Panc1 (cell line): ENCODE results near the gene APOBEC3G. TPM values are rescaled to one million over a fixed set of nuclear protein-coding genes. Genes with fewer than 3 reads are reported as not detected.

ENCODE experiments used
- ATAC-seq: fragments of 200-7000 bp; cut with Tn5 transposase; 2 replicates; pipeline ENCODE4 v1.9.1; 2020; ENCODE audit warnings: mild to moderate bottlenecking, moderate library complexity
- BruUV-seq: library from RNA; stranded (reverse); fragments of 400-500 nt; replicated peaks from 2 replicates; lab custom pipeline; 2021; lab: Mats Ljungman, UMichigan
- CTCF ChIA-PET: fragments of 300-600 bp; sonication (Branson Sonifier 250); formaldehyde crosslinking; loops from one replicate; lab custom pipeline; 2022; ENCODE audit warnings: antibody characterized with exemption; lab: Charles Lee
- POLR2A ChIA-PET: fragments of 300-600 bp; sonication (Branson Sonifier 250); formaldehyde crosslinking; loops from one replicate; lab custom pipeline; 2022; ENCODE audit warnings: antibody characterized with exemption; lab: Charles Lee
- DNase-seq: peaks from one replicate; pipeline ENCODE4 v3.0.0-alpha.2; 2010; ENCODE audit warnings: low read depth, low spot score
- H3K27ac ChIP-seq: 2 replicates; pipeline ENCODE4 v1.5.1; 2011; ENCODE audit warnings: mild to moderate bottlenecking, low read length, inconsistent platforms
- H3K27me3 ChIP-seq: fragments of 200-500 bp; sonication (Bioruptor generic); 2 replicates; pipeline ENCODE4 v1.6.0; 2014; ENCODE audit warnings: low read length, inconsistent platforms; ENCODE audit not compliant: control insufficient read depth, insufficient read depth
- H3K36me3 ChIP-seq: fragments of 200-500 bp; sonication (Bioruptor generic); 2 replicates; pipeline ENCODE4 v1.5.1; 2014; ENCODE audit warnings: inconsistent platforms, mild to moderate bottlenecking, low read length, moderate library complexity; ENCODE audit not compliant: control insufficient read depth, insufficient read depth
- H3K4me1 ChIP-seq: 2 replicates; pipeline ENCODE4 v1.5.1; 2011; ENCODE audit warnings: inconsistent platforms, mild to moderate bottlenecking, low read length, moderate library complexity; ENCODE audit not compliant: control insufficient read depth, insufficient read depth
- H3K4me3 ChIP-seq, 2 experiments: 2 replicates each; pipeline ENCODE4 v1.5.1; 2011 to 2012; ENCODE audit warnings: low read depth in 2 of 2, low read length in 2 of 2, mild to moderate bottlenecking in 2 of 2, inconsistent platforms in 1 of 2, moderate library complexity in 1 of 2
- H3K9me3 ChIP-seq: fragments of 200-500 bp; sonication (Bioruptor generic); 2 replicates; pipeline ENCODE4 v1.5.1; 2014; ENCODE audit warnings: low read depth, mild to moderate bottlenecking, inconsistent platforms, low read length, moderate library complexity; ENCODE audit not compliant: control insufficient read depth, insufficient read depth
- POLR2AphosphoS5 ChIP-seq: IDR thresholded peaks from 2 replicates; pipeline ENCODE4 v1.6.1; 2012; ENCODE audit warnings: mild to moderate bottlenecking, low read depth, low read length, moderate library complexity
- SIN3A ChIP-seq: IDR thresholded peaks from 2 replicates; pipeline ENCODE4 v1.6.1; 2012; ENCODE audit warnings: low read depth, mild to moderate bottlenecking, low read length, moderate library complexity, borderline replicate concordance; ENCODE audit not compliant: insufficient read depth
- TCF7L2 ChIP-seq: IDR thresholded peaks from 2 replicates; pipeline ENCODE4 v1.6.1; 2011; ENCODE audit warnings: mild to moderate bottlenecking, low read depth, low read length, inconsistent platforms
- in situ Hi-C: cut with HindIII; loops from 2 replicates; pipeline ENCODE4 v1.10.0; 2016; ENCODE audit warnings: low sequenced_read_pairs, low pct_unique_long_range_greater_than_20kb
- intact Hi-C: fragments of 100-400 bp; cut with micrococcal nuclease; formaldehyde crosslinking; loops from one replicate; pipeline ENCODE4 v1.10.0; 2022; ENCODE audit not compliant: unreplicated experiment
- total RNA-seq: library from RNA; stranded (reverse); gene quantifications from one replicate; pipeline ENCODE4 v1.2.1, GENCODE V29; 2021; ENCODE audit not compliant: unreplicated experiment
- TF ChIP-seq, protein P1 (sequence below), 2 experiments: IDR thresholded peaks; 2 replicates each; pipeline ENCODE4 v1.6.1; 2011 to 2012; ENCODE audit warnings: low read depth in 2 of 2, control low read depth in 1 of 2, low read length in 1 of 2, mild to moderate bottlenecking in 1 of 2, moderate library complexity in 1 of 2; ENCODE audit not compliant: insufficient read depth in 1 of 2
- TF ChIP-seq, protein P2 (sequence below): fragments of 450-650 bp; IDR thresholded peaks from 2 replicates; pipeline ENCODE4 v1.5.1; 2017; ENCODE audit warnings: mild to moderate bottlenecking

APOBEC3G gene
- total RNA-seq, 1 experiment from 2014 or later, result 4.8 TPM

DNA sequence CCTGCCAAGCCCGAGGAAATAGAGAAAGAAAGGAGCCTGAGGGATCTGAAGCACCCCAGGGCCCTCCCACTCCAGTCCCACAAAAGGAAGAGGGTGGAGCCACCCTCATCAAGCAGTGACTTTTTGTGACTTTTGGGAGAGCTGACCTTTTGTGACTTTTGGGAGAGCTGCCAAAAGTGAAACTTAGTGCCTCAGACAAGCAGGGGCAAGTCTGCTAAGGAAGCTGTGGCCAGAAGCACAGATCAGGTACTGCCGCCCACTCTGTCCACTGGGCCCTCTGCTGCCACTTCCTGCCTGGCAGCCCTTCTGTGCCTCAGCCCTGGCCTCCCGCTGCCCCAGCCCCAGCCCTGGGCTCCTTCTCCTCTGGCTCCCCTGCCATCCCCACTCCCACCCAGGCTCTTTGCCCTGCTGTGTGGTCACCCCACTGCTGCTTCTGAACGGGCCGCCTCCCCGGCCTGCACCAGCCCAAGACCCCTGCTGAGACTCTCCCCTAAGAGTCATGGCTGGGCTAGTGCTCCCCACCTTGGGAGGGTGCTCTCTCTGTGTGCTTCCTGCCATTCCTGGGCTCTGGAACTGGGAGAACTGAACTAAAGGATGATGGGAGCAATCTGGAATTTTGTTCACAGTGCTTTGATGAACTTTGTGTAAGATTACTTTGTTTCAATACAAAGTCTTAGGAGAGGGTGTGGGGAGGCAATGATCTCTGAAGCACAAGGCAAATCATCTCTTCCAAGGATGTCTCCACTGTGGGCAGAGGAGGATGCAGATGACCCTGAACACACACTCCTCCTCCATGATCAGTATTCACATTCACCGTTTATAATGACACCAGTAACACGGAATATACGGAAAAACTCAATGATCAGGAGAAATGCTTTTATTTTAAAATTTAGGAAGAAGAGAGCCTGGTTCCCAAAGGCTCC, 20.3 kb downstream of the APOBEC3G start, which contains the start of gene APOBEC3H (continued):
- no peak for TF ChIP-seq SIN3A

DNA sequence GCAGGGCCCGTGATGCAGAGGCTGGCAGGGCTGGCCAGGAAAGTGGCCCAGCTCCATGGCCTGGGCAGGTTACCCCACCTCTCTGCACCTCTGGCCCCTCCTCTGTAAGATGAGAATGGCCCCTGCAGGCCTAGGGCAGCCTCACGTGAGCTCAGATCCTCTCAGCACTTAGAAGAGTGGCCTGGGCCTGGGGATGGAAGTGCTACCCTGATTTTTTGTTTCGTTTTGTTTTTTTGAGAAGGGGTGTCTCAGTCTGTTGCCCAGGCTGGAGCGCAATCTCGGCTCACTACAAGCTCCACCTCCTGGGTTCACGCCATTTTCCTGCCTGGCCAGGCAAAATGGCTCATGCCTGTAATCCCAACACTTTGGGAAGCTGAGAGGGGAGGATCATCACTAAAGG, 21.0 kb downstream of the APOBEC3G start:
- no peaks in the 10 kb centered on the region for H3K4me1 ChIP-seq
- TF ChIP-seq, protein P1, sequence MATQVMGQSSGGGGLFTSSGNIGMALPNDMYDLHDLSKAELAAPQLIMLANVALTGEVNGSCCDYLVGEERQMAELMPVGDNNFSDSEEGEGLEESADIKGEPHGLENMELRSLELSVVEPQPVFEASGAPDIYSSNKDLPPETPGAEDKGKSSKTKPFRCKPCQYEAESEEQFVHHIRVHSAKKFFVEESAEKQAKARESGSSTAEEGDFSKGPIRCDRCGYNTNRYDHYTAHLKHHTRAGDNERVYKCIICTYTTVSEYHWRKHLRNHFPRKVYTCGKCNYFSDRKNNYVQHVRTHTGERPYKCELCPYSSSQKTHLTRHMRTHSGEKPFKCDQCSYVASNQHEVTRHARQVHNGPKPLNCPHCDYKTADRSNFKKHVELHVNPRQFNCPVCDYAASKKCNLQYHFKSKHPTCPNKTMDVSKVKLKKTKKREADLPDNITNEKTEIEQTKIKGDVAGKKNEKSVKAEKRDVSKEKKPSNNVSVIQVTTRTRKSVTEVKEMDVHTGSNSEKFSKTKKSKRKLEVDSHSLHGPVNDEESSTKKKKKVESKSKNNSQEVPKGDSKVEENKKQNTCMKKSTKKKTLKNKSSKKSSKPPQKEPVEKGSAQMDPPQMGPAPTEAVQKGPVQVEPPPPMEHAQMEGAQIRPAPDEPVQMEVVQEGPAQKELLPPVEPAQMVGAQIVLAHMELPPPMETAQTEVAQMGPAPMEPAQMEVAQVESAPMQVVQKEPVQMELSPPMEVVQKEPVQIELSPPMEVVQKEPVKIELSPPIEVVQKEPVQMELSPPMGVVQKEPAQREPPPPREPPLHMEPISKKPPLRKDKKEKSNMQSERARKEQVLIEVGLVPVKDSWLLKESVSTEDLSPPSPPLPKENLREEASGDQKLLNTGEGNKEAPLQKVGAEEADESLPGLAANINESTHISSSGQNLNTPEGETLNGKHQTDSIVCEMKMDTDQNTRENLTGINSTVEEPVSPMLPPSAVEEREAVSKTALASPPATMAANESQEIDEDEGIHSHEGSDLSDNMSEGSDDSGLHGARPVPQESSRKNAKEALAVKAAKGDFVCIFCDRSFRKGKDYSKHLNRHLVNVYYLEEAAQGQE (IDR thresholded peaks at IDR 0.05; ENCODE audit: insufficient read depth in 1 of 2, low read depth in 2 of 2, low read length in 1 of 2), result no peak
- TF ChIP-seq SIN3A (no peak), TCF7L2 (no peak), POLR2AphosphoS5 (no peak)
- TF ChIP-seq, protein P2, sequence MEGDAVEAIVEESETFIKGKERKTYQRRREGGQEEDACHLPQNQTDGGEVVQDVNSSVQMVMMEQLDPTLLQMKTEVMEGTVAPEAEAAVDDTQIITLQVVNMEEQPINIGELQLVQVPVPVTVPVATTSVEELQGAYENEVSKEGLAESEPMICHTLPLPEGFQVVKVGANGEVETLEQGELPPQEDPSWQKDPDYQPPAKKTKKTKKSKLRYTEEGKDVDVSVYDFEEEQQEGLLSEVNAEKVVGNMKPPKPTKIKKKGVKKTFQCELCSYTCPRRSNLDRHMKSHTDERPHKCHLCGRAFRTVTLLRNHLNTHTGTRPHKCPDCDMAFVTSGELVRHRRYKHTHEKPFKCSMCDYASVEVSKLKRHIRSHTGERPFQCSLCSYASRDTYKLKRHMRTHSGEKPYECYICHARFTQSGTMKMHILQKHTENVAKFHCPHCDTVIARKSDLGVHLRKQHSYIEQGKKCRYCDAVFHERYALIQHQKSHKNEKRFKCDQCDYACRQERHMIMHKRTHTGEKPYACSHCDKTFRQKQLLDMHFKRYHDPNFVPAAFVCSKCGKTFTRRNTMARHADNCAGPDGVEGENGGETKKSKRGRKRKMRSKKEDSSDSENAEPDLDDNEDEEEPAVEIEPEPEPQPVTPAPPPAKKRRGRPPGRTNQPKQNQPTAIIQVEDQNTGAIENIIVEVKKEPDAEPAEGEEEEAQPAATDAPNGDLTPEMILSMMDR, result no peak
- H3K4me3 ChIP-seq, result no peak overlapping the region
- no TSS peak for BruUV-seq
- H3K27ac ChIP-seq, result no peak overlapping the region
- ChIA-PET CTCF (no interaction called here), POLR2A (no interaction called here)
- no peaks in the 10 kb centered on the region for H3K27me3 ChIP-seq
- ATAC-seq (no peak; the same call in 1 of the 2 replicates), DNase-seq (no peak)
- H3K36me3 ChIP-seq, result no peaks in the 10 kb centered on the region
- no peaks in the 10 kb centered on the region for H3K9me3 ChIP-seq
- intact Hi-C loops (no loop called here), in situ Hi-C loops (no loop called here)

GRCh38 chr22:39098576-39098975, 21.5 kb downstream of the APOBEC3G start:
- CTCF ChIA-PET, result no interaction called here
- no TSS peak for BruUV-seq
- no peak for TF ChIP-seq SIN3A
- Histone ChIP-seq H3K4me1 (no peaks in the 10 kb centered on the region), H3K4me3 (no peak overlapping the region), H3K27ac (no peak overlapping the region), H3K9me3 (no peaks in the 10 kb centered on the region), H3K27me3 (no peaks in the 10 kb centered on the region), H3K36me3 (no peaks in the 10 kb centered on the region)
- POLR2A ChIA-PET, result no interaction called here
- DNase-seq, result no peak
- intact Hi-C loops, result no loop called here
- ATAC-seq, result no peak
- in situ Hi-C loops, result no loop called here
